GDM1 (cell line): ENCODE data around the gene BAG3.

Experiments
- DNase-seq: peaks from one replicate; lab custom pipeline; 2025; lab: John Stamatoyannopoulos, UW

BAG3 gene

GRCh38 chr10:119667562-119668328 lies 16.6 kb downstream of the BAG3 start:
- no peak for DNase-seq

GRCh38 chr10:119668461-119668860 lies 17.3 kb downstream of the BAG3 start:
- no peak for DNase-seq

- DNase-seq, result no peak
Observed at GRCh38 chr10:119669331-119669730, 18.2 kb downstream of the BAG3 start.

GRCh38 chr10:119669975-119670640 lies 18.9 kb downstream of the BAG3 start:
- no peak for DNase-seq

- DNase-seq, result no peak
Observed at GRCh38 chr10:119670717-119671116, 19.5 kb downstream of the BAG3 start.

GRCh38 chr10:119671381-119671780 lies 20.2 kb downstream of the BAG3 start:
- no peak for DNase-seq

GRCh38 chr10:119672291-119672690 lies 21.1 kb downstream of the BAG3 start:
- DNase-seq, result no peak

- no peak for DNase-seq
Observed at GRCh38 chr10:119673271-119673670, 22.1 kb downstream of the BAG3 start.

- no peak for DNase-seq
Observed at GRCh38 chr10:119675483-119676170, 24.4 kb downstream of the BAG3 start.

GRCh38 chr10:119677126-119677525 lies 25.9 kb downstream of the BAG3 start:
- no peak for DNase-seq

GRCh38 chr10:119677904-119678755 lies 26.9 kb downstream of the BAG3 start:
- DNase-seq, result no peak

- DNase-seq, result no peak
Observed at GRCh38 chr10:119679480-119679829, 28.3 kb downstream of the BAG3 start.

- DNase-seq, result no peak
Observed at GRCh38 chr10:119680050-119680449, 28.9 kb downstream of the BAG3 start.

- DNase-seq, result no peak
Observed at GRCh38 chr10:119680650-119681081, 29.5 kb downstream of the BAG3 start.

GRCh38 chr10:119686465-119687191 lies 35.4 kb downstream of the BAG3 start:
- DNase-seq, result peak; percentile 56

- no peak for DNase-seq
Observed at GRCh38 chr10:119687192-119688032, 36.2 kb downstream of the BAG3 start.

- DNase-seq, result no peak
Observed at GRCh38 chr10:119688033-119688508, 36.9 kb downstream of the BAG3 start.

- no peak for DNase-seq
Observed at GRCh38 chr10:119689016-119689580, 37.9 kb downstream of the BAG3 start.

GRCh38 chr10:119691726-119692125 lies 40.5 kb downstream of the BAG3 start:
- DNase-seq, result no peak
